HepG2 (cell line): ENCODE data around the gene RRP12. TPM values are rescaled to one million over a fixed set of nuclear protein-coding genes. Genes with fewer than 3 reads are reported as not detected.

Experiments
- ATF1 ChIP-seq: IDR thresholded peaks from 2 replicates; pipeline ENCODE4 v1.6.1; 2016; ENCODE audit warnings: mild to moderate bottlenecking, control low read depth
- BCL6 ChIP-seq: IDR thresholded peaks from 2 replicates; pipeline ENCODE4 v1.6.1; 2016; ENCODE audit warnings: missing genetic modification reagents, missing compliant biosample characterization
- CBFB ChIP-seq: sonication (generic); formaldehyde crosslinking; IDR thresholded peaks from 2 replicates; pipeline ENCODE4 v1.4.0; 2020; ENCODE audit warnings: missing genetic modification reagents
- FLYWCH1 ChIP-seq: sonication (generic); formaldehyde crosslinking; IDR thresholded peaks from 2 replicates; pipeline ENCODE4 v1.8.1; 2023; ENCODE audit warnings: mild to moderate bottlenecking, missing genetic modification reagents
- FOSL2 ChIP-seq: sonication (generic); formaldehyde crosslinking; IDR thresholded peaks from 2 replicates; pipeline ENCODE4 v1.4.0; 2020; ENCODE audit warnings: missing genetic modification reagents
- HNRNPUL1 ChIP-seq: fragments of 200-400 bp; formaldehyde crosslinking; IDR thresholded peaks from 2 replicates; pipeline ENCODE4 v1.6.1; 2017; ENCODE audit warnings: low read depth, mild to moderate bottlenecking, low read length, moderate library complexity
- MLXIP ChIP-seq: sonication (generic); formaldehyde crosslinking; IDR thresholded peaks from 2 replicates; pipeline ENCODE4 v1.9.0; 2021; ENCODE audit warnings: missing genetic modification reagents, borderline replicate concordance
- MTA1 ChIP-seq: sonication (generic); formaldehyde crosslinking; IDR thresholded peaks from 2 replicates; pipeline ENCODE4 v1.4.0; 2020; ENCODE audit warnings: missing genetic modification reagents, mild to moderate bottlenecking, borderline replicate concordance
- NFE2L2 ChIP-seq: fragments of 150-350 bp; IDR thresholded peaks from 2 replicates; pipeline ENCODE4 v1.6.1; 2014; ENCODE audit warnings: low read length
- NR0B2 ChIP-seq: sonication (generic); formaldehyde crosslinking; IDR thresholded peaks from 2 replicates; pipeline ENCODE4 v1.4.0; 2020; ENCODE audit warnings: mild to moderate bottlenecking, missing genetic modification reagents
- NR1H2 ChIP-seq: sonication (generic); formaldehyde crosslinking; IDR thresholded peaks from 2 replicates; pipeline ENCODE4 v1.8.1; 2022; ENCODE audit warnings: low read depth, missing genetic modification reagents, borderline replicate concordance
- PHF20 ChIP-seq: sonication (generic); formaldehyde crosslinking; IDR thresholded peaks from 2 replicates; pipeline ENCODE4 v1.5.0; 2020; ENCODE audit warnings: mild to moderate bottlenecking, missing genetic modification reagents
- SAFB2 ChIP-seq: sonication (generic); formaldehyde crosslinking; IDR thresholded peaks from 2 replicates; pipeline ENCODE4 v1.5.1; 2020; ENCODE audit warnings: missing genetic modification reagents, low read depth, mild to moderate bottlenecking, borderline replicate concordance
- SETDB1 ChIP-seq: sonication (generic); formaldehyde crosslinking; IDR thresholded peaks from 2 replicates; pipeline ENCODE4 v1.5.1; 2020; ENCODE audit warnings: missing genetic modification reagents, mild to moderate bottlenecking, borderline replicate concordance
- SIN3A ChIP-seq: IDR thresholded peaks from 2 replicates; pipeline ENCODE4 v1.6.1; 2011; ENCODE audit warnings: low read depth, mild to moderate bottlenecking, control low read depth, low read length, borderline replicate concordance
- TAF1 ChIP-seq: sonication (generic); formaldehyde crosslinking; IDR thresholded peaks from 2 replicates; pipeline ENCODE4 v1.4.0; 2020; ENCODE audit warnings: missing genetic modification reagents
- ZBTB21 ChIP-seq: sonication (generic); formaldehyde crosslinking; IDR thresholded peaks from 2 replicates; pipeline ENCODE4 v1.4.0; 2020; ENCODE audit warnings: missing genetic modification reagents
- ZBTB25 ChIP-seq: IDR thresholded peaks from 2 replicates; pipeline ENCODE4 v1.6.1; 2018; ENCODE audit warnings: missing genetic modification reagents
- ZC3H4 ChIP-seq: sonication (generic); formaldehyde crosslinking; IDR thresholded peaks from 2 replicates; pipeline ENCODE4 v1.4.0; 2020; ENCODE audit warnings: missing genetic modification reagents, borderline replicate concordance
- ZNF17 ChIP-seq: sonication (generic); formaldehyde crosslinking; IDR thresholded peaks from 2 replicates; pipeline ENCODE4 v1.5.0; 2020; ENCODE audit warnings: mild to moderate bottlenecking, missing genetic modification reagents
- ZNF432 ChIP-seq: sonication (generic); formaldehyde crosslinking; IDR thresholded peaks from 2 replicates; pipeline ENCODE4 v1.5.0; 2020; ENCODE audit warnings: missing genetic modification reagents, mild to moderate bottlenecking, borderline replicate concordance
- ZNF550 ChIP-seq: sonication (generic); formaldehyde crosslinking; IDR thresholded peaks from 2 replicates; pipeline ENCODE4 v1.4.0; 2020; ENCODE audit warnings: mild to moderate bottlenecking, missing genetic modification reagents, borderline replicate concordance
- ZNF576 ChIP-seq: sonication (generic); formaldehyde crosslinking; IDR thresholded peaks from 2 replicates; pipeline ENCODE4 v1.4.0; 2020; ENCODE audit warnings: mild to moderate bottlenecking, missing genetic modification reagents
- ZNF761 ChIP-seq: sonication (generic); formaldehyde crosslinking; conservative IDR thresholded peaks from 2 replicates; pipeline ENCODE4 v1.4.0; 2020; ENCODE audit warnings: mild to moderate bottlenecking, missing genetic modification reagents
- ZNF782 ChIP-seq: sonication (generic); formaldehyde crosslinking; IDR thresholded peaks from 2 replicates; pipeline ENCODE4 v1.4.0; 2020; ENCODE audit warnings: missing genetic modification reagents, mild to moderate bottlenecking, borderline replicate concordance
- ZNF839 ChIP-seq: sonication (generic); formaldehyde crosslinking; IDR thresholded peaks from 2 replicates; pipeline ENCODE4 v1.4.0; 2020; ENCODE audit warnings: missing genetic modification reagents, mild to moderate bottlenecking, borderline replicate concordance
- polyA plus RNA-seq, 8 experiments: library from polyadenylated mRNA; depleted of rRNA in 3 of 8; stranded (reverse) in 7 of 8; unstranded in 1 of 8; fragments of >200 nt; fragmentation: Illumina TruSeq in 4 of 8; extraction: Trizol in 4 of 8; gene quantifications; 2 replicates each; pipeline versions ENCODE4 v1.2.1 to v1.2.3, GENCODE V29; 2011 to 2016; ENCODE audit warnings: low read depth in 4 of 8, missing spikeins in 1 of 8, mixed read lengths in 1 of 8; ENCODE audit not compliant: insufficient read depth in 1 of 8
- total RNA-seq, 5 experiments: library from RNA; depleted of rRNA; stranded (reverse); fragments of >200 nt; fragmentation: Illumina TruSeq; extraction: Trizol; gene quantifications; 2 replicates each; pipeline ENCODE4 v1.2.3, GENCODE V29; 2016; ENCODE audit warnings: low read depth in 1 of 5

RRP12 gene
- total and polyA plus RNA-seq, 2 of the 13 experiments (the other 11 are each of a cell fraction or from before 2014, with no cell fraction given) = 13.2 to 39.4 TPM

- TF ChIP-seq NR0B2 (CRISPR knock-in tag) (no peak), ZNF761 (no peak), ZNF576 (CRISPR knock-in tag) (no peak), HNRNPUL1 (no peak), FLYWCH1 (CRISPR knock-in tag) (peak; percentile 9; the same call in 1 of the 2 replicates), TAF1 (CRISPR knock-in tag) (0 out of 2 replicates have a peak, but pooled peaks have one; percentile 35), ZNF17 (no peak), ATF1 (no peak), ZNF782 (CRISPR knock-in tag) (0 out of 2 replicates have a peak, but pooled peaks have one; percentile 38), NR1H2 (CRISPR knock-in tag) (no peak), CBFB (no peak), NFE2L2 (no peak), MTA1 (0 out of 2 replicates have a peak, but pooled peaks have one; percentile 4), ZBTB25 (CRISPR knock-in tag) (no peak), PHF20 (CRISPR knock-in tag) (no peak), SIN3A (no peak; the same call in 1 of the 2 replicates), FOSL2 (peak; percentile 4; the same call in 1 of the 2 replicates), SETDB1 (CRISPR knock-in tag) (no peak), ZBTB21 (CRISPR knock-in tag) (0 out of 2 replicates have a peak, but pooled peaks have one; percentile 11), SAFB2 (CRISPR knock-in tag) (no peak), ZNF432 (CRISPR knock-in tag) (no peak), ZNF839 (CRISPR knock-in tag) (no peak), BCL6 (CRISPR knock-in tag) (peak; percentile 18; the same call in 1 of the 2 replicates), MLXIP (CRISPR knock-in tag) (no peak), ZC3H4 (CRISPR knock-in tag) (no peak), ZNF550 (CRISPR knock-in tag) (no peak)
These were observed 81.3 kb downstream of the RRP12 start (continued) for GRCh38 chr10:97319671-97320479.
